ENCODE measurements around the gene TREM1.
A peak's percentile ranks its signal among the peaks of the same experiment; 100 is the strongest.

TREM1 gene

GRCh38 chr6:41332241-41332640 lies 45.8 kb upstream of the TREM1 start:
- no peak for TF ChIP-seq CTCF (IDR thresholded peaks at IDR 0.05; ENCODE audit: unreplicated experiment in 3 of 3)
- peaks cover 16% of the 10 kb centered on the region for H3K27me3 Mint-ChIP-seq (ENCODE audit: low read depth)
- H3K9me3 Mint-ChIP-seq = no peaks in the 10 kb centered on the region
- no peaks in the 10 kb centered on the region for H3K36me3 Mint-ChIP-seq (ENCODE audit: low read depth)
- peaks cover 29% of the 10 kb centered on the region for H3K4me1 Mint-ChIP-seq
- H3K4me3 Mint-ChIP-seq = no peak overlapping the region
- peak overlapping the region in 1 of 3 experiments; percentile 68 for H3K27ac Mint-ChIP-seq

GRCh38 chr6:41331401-41332150 lies 45.1 kb upstream of the TREM1 start:
- no peak overlapping the region for H3K4me3 Mint-ChIP-seq
- H3K36me3 Mint-ChIP-seq (ENCODE audit: low read depth) = no peaks in the 10 kb centered on the region
- H3K9me3 Mint-ChIP-seq = no peaks in the 10 kb centered on the region
- peak overlapping the region in 1 of 3 experiments; percentile 68 for H3K27ac Mint-ChIP-seq
- peaks cover 22% of the 10 kb centered on the region for H3K27me3 Mint-ChIP-seq (ENCODE audit: low read depth)
- peaks cover 27% of the 10 kb centered on the region for H3K4me1 Mint-ChIP-seq
- no peak for TF ChIP-seq CTCF (IDR thresholded peaks at IDR 0.05; ENCODE audit: unreplicated experiment in 3 of 3)

GRCh38 chr6:41327177-41327576 lies 40.7 kb upstream of the TREM1 start:
- Mint-ChIP-seq H3K4me3 (no peak overlapping the region), H3K9me3 (no peaks in the 10 kb centered on the region), H3K27me3 (ENCODE audit: low read depth) (peaks cover 25% of the 10 kb centered on the region), H3K27ac (no peak overlapping the region), H3K4me1 (peaks cover 13% of the 10 kb centered on the region), H3K36me3 (ENCODE audit: low read depth) (no peaks in the 10 kb centered on the region)
- no peak for TF ChIP-seq CTCF (IDR thresholded peaks at IDR 0.05; ENCODE audit: unreplicated experiment in 3 of 3)

DNA sequence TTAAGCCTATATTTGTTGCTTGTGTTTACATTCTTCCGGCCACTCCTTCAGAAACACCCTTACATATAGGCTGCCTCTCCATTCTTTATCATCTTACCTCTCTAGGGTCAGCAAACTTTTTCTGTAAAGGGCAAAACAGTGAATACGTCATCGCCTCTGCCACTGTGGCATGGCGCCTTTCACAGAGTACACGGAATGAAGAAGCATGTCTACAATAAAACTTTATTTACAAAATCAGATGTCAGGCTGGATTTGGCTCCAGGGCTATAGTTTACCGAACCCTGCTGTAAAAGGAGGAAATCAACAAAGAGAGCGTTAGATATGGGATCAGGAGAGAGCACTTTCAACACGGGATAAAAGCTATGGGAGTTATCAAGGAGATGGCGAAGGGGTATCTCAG lies 39.6 kb upstream of the TREM1 start:
- H3K9me3 Mint-ChIP-seq = no peaks in the 10 kb centered on the region
- H3K27ac Mint-ChIP-seq = no peak overlapping the region
- H3K27me3 Mint-ChIP-seq (ENCODE audit: low read depth) = peaks cover 28% of the 10 kb centered on the region
- no peak overlapping the region for H3K4me3 Mint-ChIP-seq
- peaks cover 4% of the 10 kb centered on the region for H3K4me1 Mint-ChIP-seq
- H3K36me3 Mint-ChIP-seq (ENCODE audit: low read depth) = no peaks in the 10 kb centered on the region
- no peak for TF ChIP-seq CTCF (IDR thresholded peaks at IDR 0.05; ENCODE audit: unreplicated experiment in 3 of 3)

GRCh38 chr6:41325446-41326066 lies 39.1 kb upstream of the TREM1 start:
- H3K36me3 Mint-ChIP-seq (ENCODE audit: low read depth) = no peaks in the 10 kb centered on the region
- H3K27me3 Mint-ChIP-seq (ENCODE audit: low read depth) = peaks cover 30% of the 10 kb centered on the region
- no peak for TF ChIP-seq CTCF (IDR thresholded peaks at IDR 0.05; ENCODE audit: unreplicated experiment in 3 of 3)
- no peaks in the 10 kb centered on the region for H3K9me3 Mint-ChIP-seq
- peaks cover 4% of the 10 kb centered on the region for H3K4me1 Mint-ChIP-seq
- no peak overlapping the region for H3K27ac Mint-ChIP-seq
- no peak overlapping the region for H3K4me3 Mint-ChIP-seq

- no peak for TF ChIP-seq CTCF (IDR thresholded peaks at IDR 0.05; ENCODE audit: unreplicated experiment in 3 of 3)
- Mint-ChIP-seq H3K4me1 (peaks cover 6% of the 10 kb centered on the region), H3K4me3 (no peak overlapping the region), H3K36me3 (ENCODE audit: low read depth) (no peaks in the 10 kb centered on the region), H3K27ac (no peak overlapping the region), H3K27me3 (ENCODE audit: low read depth) (peaks cover 23% of the 10 kb centered on the region), H3K9me3 (no peaks in the 10 kb centered on the region)
Observed at GRCh38 chr6:41321183-41321582, 34.7 kb upstream of the TREM1 start.
